Aorta (tissue), 5 donors: Measurements from ENCODE around the gene HIPK2. TPM values are rescaled to one million over a fixed set of nuclear protein-coding genes. Genes with fewer than 3 reads are reported as not detected.

Experiments used
- ATAC-seq: fragments of 200-7000 bp; cut with Tn5 transposase; one replicate; pipeline ENCODE4 v1.9.1; 2022; ENCODE audit warnings: moderate library complexity; ENCODE audit not compliant: low FRiP score
- DNase-seq, 2 donors: peaks; one replicate each; pipeline ENCODE4 v3.0.0-alpha.2; 2020
- H3K27ac ChIP-seq, 2 donors: one replicate each; pipeline ENCODE4 v1.5.1; 2013; ENCODE audit warnings: low read length in 2 of 2, mild to moderate bottlenecking in 2 of 2, moderate library complexity in 2 of 2, control low read depth in 1 of 2, inconsistent platforms in 1 of 2, low read depth in 1 of 2
- H3K27me3 ChIP-seq, 2 donors: one replicate each; pipeline ENCODE4 v1.6.1; 2013; ENCODE audit warnings: control low read depth in 1 of 2, low read length in 1 of 2, mild to moderate bottlenecking in 1 of 2, moderate library complexity in 1 of 2; ENCODE audit not compliant: insufficient read depth in 2 of 2, control insufficient read depth in 1 of 2
- H3K36me3 ChIP-seq, 2 donors: one replicate each; pipeline ENCODE4 v1.6.1; 2013; ENCODE audit warnings: control low read depth in 1 of 2, low read length in 1 of 2, mild to moderate bottlenecking in 1 of 2; ENCODE audit not compliant: insufficient read depth in 2 of 2, control insufficient read depth in 1 of 2
- H3K4me1 ChIP-seq, 2 donors: one replicate each; pipeline ENCODE4 v1.6.1; 2013; ENCODE audit warnings: low read length in 2 of 2, control low read depth in 1 of 2, mild to moderate bottlenecking in 1 of 2, moderate library complexity in 1 of 2; ENCODE audit not compliant: insufficient read depth in 2 of 2, control insufficient read depth in 1 of 2
- H3K4me3 ChIP-seq, 2 donors: one replicate each; pipeline ENCODE4 v1.5.1; 2013; ENCODE audit warnings: low read length in 2 of 2, control low read depth in 1 of 2, mild to moderate bottlenecking in 1 of 2
- H3K9me3 ChIP-seq: one replicate; pipeline ENCODE4 v1.6.1; 2013; ENCODE audit warnings: mild to moderate bottlenecking, low read length; ENCODE audit not compliant: control insufficient read depth
- WGBS, 2 donors: extraction: QIAGEN DNeasy Blood & Tissue Kit; methylation state at CpG; one replicate each; pipeline ENCODE4 v1.1.7; 2013; 5-methylcytosine and 5-hydroxymethylcytosine counted together
- intact Hi-C, 2 donors: fragments of 100-400 bp; cut with DNase I; formaldehyde crosslinking; loops; one replicate each; pipeline versions ENCODE4 v1.14.2 to v1.15.0; 2022
- polyA plus RNA-seq, 2 donors: library from polyadenylated mRNA; stranded (reverse); fragments of 200-250 nt; gene quantifications; one replicate each; pipeline ENCODE4 v1.2.3, GENCODE V29; 2013
- total RNA-seq, 2 donors: library from RNA; stranded (reverse); fragmentation: NEBNext Ultra II Directional; extraction: Animal tissue kit (Norgen Biotek cat#: 25700); gene quantifications; one replicate each; pipeline ENCODE4 v1.2.1, GENCODE V29; 2021
- donor health status: healthy with polysubstance abuse.
- donor health status: Bipolar disorder and iron deficiency.
- donor health status: DM: no; HTN: no; CAD: no.
- donor health status: DM: no; HTN: no; CAD: no.
- donor health status: DM: yes; HTN: yes; CAD: no.

HIPK2 gene
- total and polyA plus RNA-seq, 4 donors: 9.4 to 108 (median 23.9) TPM

GRCh38 chr7:139714163-139714901 is 63.5 kb downstream of the HIPK2 start:
- WGBS, 2 donors: 86 to 88% methylated on average over 23 of the region's 23 CpGs
- H3K27ac ChIP-seq: no peak overlapping the region
- H3K36me3 ChIP-seq: peaks cover 0 to 7% of the 10 kb centered on the region in 2 donors
- DNase-seq: no peak
- H3K4me3 ChIP-seq: no peak overlapping the region
- no peaks in the 10 kb centered on the region for H3K27me3 ChIP-seq
- no peak for ATAC-seq
- no peaks in the 10 kb centered on the region for H3K9me3 ChIP-seq
- intact Hi-C loops: no loop called here
- no peaks in the 10 kb centered on the region for H3K4me1 ChIP-seq

- H3K36me3 ChIP-seq: peaks cover 0 to 7% of the 10 kb centered on the region in 2 donors
- H3K27ac ChIP-seq: no peak overlapping the region
- DNase-seq (no peak), ATAC-seq (no peak)
- H3K27me3 ChIP-seq: no peaks in the 10 kb centered on the region
- H3K4me3 ChIP-seq: no peak overlapping the region
- intact Hi-C loops: no loop called here
- H3K4me1 ChIP-seq: no peaks in the 10 kb centered on the region
- H3K9me3 ChIP-seq: no peaks in the 10 kb centered on the region
- WGBS, 2 donors: 72 to 79% methylated on average over 15 of the region's 15 CpGs
Observed at GRCh38 chr7:139713526-139714162, 64.2 kb downstream of the HIPK2 start.

GRCh38 chr7:139713061-139713460 is 64.7 kb downstream of the HIPK2 start:
- Histone ChIP-seq H3K4me3 (no peak overlapping the region), H3K27me3 (no peaks in the 10 kb centered on the region), H3K9me3 (no peaks in the 10 kb centered on the region), H3K4me1 (no peaks in the 10 kb centered on the region), H3K36me3 (peaks cover 0 to 9% of the 10 kb centered on the region in 2 donors), H3K27ac (no peak overlapping the region)
- WGBS, 2 donors: 86 to 89% methylated on average over 9 of the region's 9 CpGs
- ATAC-seq (no peak), DNase-seq (no peak)
- intact Hi-C loops: no loop called here

GRCh38 chr7:139711991-139712743 is 65.6 kb downstream of the HIPK2 start:
- Histone ChIP-seq H3K9me3 (no peaks in the 10 kb centered on the region), H3K27me3 (no peaks in the 10 kb centered on the region), H3K4me3 (no peak overlapping the region), H3K27ac (no peak overlapping the region), H3K4me1 (no peaks in the 10 kb centered on the region), H3K36me3 (peaks cover 0 to 11% of the 10 kb centered on the region in 2 donors)
- intact Hi-C loops: no loop called here
- ATAC-seq (no peak), DNase-seq (no peak)
- WGBS, 2 donors: 69 to 73% methylated on average over 11 of the region's 11 CpGs

- Histone ChIP-seq H3K9me3 (no peaks in the 10 kb centered on the region), H3K27me3 (no peaks in the 10 kb centered on the region), H3K36me3 (peaks cover 0 to 4% of the 10 kb centered on the region in 2 donors), H3K4me1 (no peaks in the 10 kb centered on the region), H3K4me3 (no peak overlapping the region), H3K27ac (no peak overlapping the region)
- DNase-seq (no peak), ATAC-seq (no peak)
- WGBS, 2 donors: 95% methylated on average over 3 of the region's 3 CpGs
- intact Hi-C loops: no loop called here
Observed at GRCh38 chr7:139710036-139710435, 67.8 kb downstream of the HIPK2 start.

- peak; percentile 63 for ATAC-seq
- H3K36me3 ChIP-seq: peaks cover 0 to 4% of the 10 kb centered on the region in 2 donors
- intact Hi-C loops: no loop called here
- no peak for DNase-seq
- H3K27ac ChIP-seq: no peak overlapping the region
- no peak overlapping the region for H3K4me3 ChIP-seq
- H3K4me1 ChIP-seq: no peaks in the 10 kb centered on the region
- H3K27me3 ChIP-seq: no peaks in the 10 kb centered on the region
- no peaks in the 10 kb centered on the region for H3K9me3 ChIP-seq
- 56 to 63% methylated on average over 2 of the region's 2 CpGs for WGBS, 2 donors
Observed at GRCh38 chr7:139709485-139709884, 68.3 kb downstream of the HIPK2 start.

GRCh38 chr7:139708541-139708940 is 69.3 kb downstream of the HIPK2 start:
- ATAC-seq (no peak), DNase-seq (no peak)
- Histone ChIP-seq H3K9me3 (no peaks in the 10 kb centered on the region), H3K27me3 (no peaks in the 10 kb centered on the region), H3K36me3 (peaks cover 0 to 4% of the 10 kb centered on the region in 2 donors), H3K27ac (no peak overlapping the region), H3K4me3 (no peak overlapping the region), H3K4me1 (no peaks in the 10 kb centered on the region)
- intact Hi-C loops: no loop called here
- WGBS, 2 donors: 86 to 89% methylated on average over 6 of the region's 6 CpGs

GRCh38 chr7:139706837-139707236 is 71.0 kb downstream of the HIPK2 start:
- H3K36me3 ChIP-seq: peaks cover 0 to 4% of the 10 kb centered on the region in 2 donors
- no peaks in the 10 kb centered on the region for H3K27me3 ChIP-seq
- intact Hi-C loops: no loop called here
- H3K9me3 ChIP-seq: no peaks in the 10 kb centered on the region
- WGBS, 2 donors: 65 to 79% methylated on average over 9 of the region's 9 CpGs
- no peak for DNase-seq
- no peak overlapping the region for H3K27ac ChIP-seq
- H3K4me1 ChIP-seq: no peaks in the 10 kb centered on the region
- no peak overlapping the region for H3K4me3 ChIP-seq
- no peak for ATAC-seq
